NT2/D1 (cell line): ENCODE data around the gene HSH2D.
"Not testable (repeated sequence)": the region's sequence is repeated elsewhere in the genome, so short reads cannot be mapped to it uniquely, and the experiment has no call there.

ENCODE experiments used
- DNase-seq: peaks from one replicate; pipeline ENCODE4 v3.0.0-alpha.2; 2011; ENCODE audit warnings: low read depth, low spot score
- H3K27me3 ChIP-seq: 2 replicates; pipeline ENCODE4 v1.6.0; 2011; ENCODE audit warnings: mild to moderate bottlenecking; ENCODE audit not compliant: insufficient read length, insufficient read depth
- H3K36me3 ChIP-seq: 2 replicates; pipeline ENCODE4 v1.6.1; 2011; ENCODE audit warnings: mild to moderate bottlenecking, low read length, mixed read lengths; ENCODE audit not compliant: insufficient read depth, insufficient read length
- H3K4me1 ChIP-seq: 2 replicates; pipeline ENCODE4 v1.5.1; 2011; ENCODE audit not compliant: insufficient read depth, insufficient read length
- H3K4me3 ChIP-seq: 2 replicates; pipeline ENCODE4 v1.5.1; 2011; ENCODE audit warnings: low read depth; ENCODE audit not compliant: insufficient read length
- H3K9ac ChIP-seq: 2 replicates; pipeline ENCODE4 v1.6.0; 2011; ENCODE audit warnings: low read depth; ENCODE audit not compliant: insufficient read length
- H3K9me3 ChIP-seq: 2 replicates; pipeline ENCODE4 v1.5.1; 2011; ENCODE audit warnings: mild to moderate bottlenecking, low read length; ENCODE audit not compliant: insufficient read depth
- SUZ12 ChIP-seq: IDR thresholded peaks from 2 replicates; pipeline ENCODE4 v1.6.1; 2011; ENCODE audit not compliant: insufficient read length, insufficient read depth; ENCODE audit errors: extremely low read depth
- YY1 ChIP-seq: IDR thresholded peaks from 2 replicates; pipeline ENCODE4 v1.6.1; 2011; ENCODE audit not compliant: insufficient read length, insufficient read depth
- ZNF274 ChIP-seq: IDR thresholded peaks from 2 replicates; pipeline ENCODE4 v1.6.1; 2011; ENCODE audit warnings: mild to moderate bottlenecking, low read depth, low read length

The HSH2D gene, protein sequence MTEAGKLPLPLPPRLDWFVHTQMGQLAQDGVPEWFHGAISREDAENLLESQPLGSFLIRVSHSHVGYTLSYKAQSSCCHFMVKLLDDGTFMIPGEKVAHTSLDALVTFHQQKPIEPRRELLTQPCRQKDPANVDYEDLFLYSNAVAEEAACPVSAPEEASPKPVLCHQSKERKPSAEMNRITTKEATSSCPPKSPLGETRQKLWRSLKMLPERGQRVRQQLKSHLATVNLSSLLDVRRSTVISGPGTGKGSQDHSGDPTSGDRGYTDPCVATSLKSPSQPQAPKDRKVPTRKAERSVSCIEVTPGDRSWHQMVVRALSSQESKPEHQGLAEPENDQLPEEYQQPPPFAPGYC

DNA sequence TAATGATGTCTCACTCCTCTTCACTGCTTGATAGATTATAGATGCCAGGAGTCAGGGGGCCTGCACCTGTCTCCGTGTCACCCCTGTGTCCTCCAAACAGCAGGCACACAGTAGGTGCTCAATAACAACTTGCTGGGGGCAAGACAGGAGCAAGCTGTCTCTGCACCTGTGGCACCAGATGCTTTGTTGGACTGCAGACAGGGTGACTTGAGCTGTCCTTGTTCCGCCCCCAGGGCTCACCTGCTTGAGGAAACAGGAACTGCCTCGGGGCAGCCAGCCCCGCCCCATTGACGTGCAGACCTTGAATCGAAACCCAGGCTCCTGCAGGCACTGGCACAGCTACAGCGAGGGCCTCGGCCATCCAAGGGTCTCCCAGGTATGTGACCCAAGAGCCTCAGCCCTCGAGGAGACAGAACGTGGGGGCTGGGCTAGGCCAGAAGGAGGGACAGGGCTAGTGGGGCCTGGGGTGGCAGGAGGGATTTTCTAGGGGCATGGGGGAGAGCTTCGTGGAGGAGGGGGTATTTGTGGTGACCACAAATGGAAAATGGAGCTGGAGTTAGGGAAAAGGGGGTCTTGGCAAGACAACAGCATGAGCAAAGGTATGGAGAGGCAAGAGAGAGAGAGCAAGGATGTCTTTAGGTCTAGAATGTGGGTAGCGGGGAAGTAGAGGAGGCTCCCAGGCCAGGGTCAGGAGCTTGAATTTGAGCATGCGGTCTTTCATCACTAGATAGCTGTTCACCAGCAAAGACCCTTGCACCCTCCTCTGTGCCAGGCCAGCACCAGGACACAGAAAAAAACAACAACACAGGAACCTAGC lies at the start of gene HSH2D:
HSH2D (plus strand) TSS at position 287 of the 817 bp plus-strand sequence. CDS start 5,066 bp downstream, outside the sequence.
- H3K27me3 ChIP-seq: no peaks in the 10 kb centered on the region
- no peaks in the 10 kb centered on the region for H3K9me3 ChIP-seq
- no peak within 1 kb of the TSS for H3K4me3 ChIP-seq
- H3K9ac ChIP-seq: no peak within 1 kb of the TSS
- DNase-seq: no peak
- TF ChIP-seq ZNF274 (no peak), YY1 (no peak), SUZ12 (no peak)
- H3K4me1 ChIP-seq: peaks cover 5% of the 10 kb centered on the region
- H3K36me3 ChIP-seq: no peaks in the 10 kb centered on the region

DNA sequence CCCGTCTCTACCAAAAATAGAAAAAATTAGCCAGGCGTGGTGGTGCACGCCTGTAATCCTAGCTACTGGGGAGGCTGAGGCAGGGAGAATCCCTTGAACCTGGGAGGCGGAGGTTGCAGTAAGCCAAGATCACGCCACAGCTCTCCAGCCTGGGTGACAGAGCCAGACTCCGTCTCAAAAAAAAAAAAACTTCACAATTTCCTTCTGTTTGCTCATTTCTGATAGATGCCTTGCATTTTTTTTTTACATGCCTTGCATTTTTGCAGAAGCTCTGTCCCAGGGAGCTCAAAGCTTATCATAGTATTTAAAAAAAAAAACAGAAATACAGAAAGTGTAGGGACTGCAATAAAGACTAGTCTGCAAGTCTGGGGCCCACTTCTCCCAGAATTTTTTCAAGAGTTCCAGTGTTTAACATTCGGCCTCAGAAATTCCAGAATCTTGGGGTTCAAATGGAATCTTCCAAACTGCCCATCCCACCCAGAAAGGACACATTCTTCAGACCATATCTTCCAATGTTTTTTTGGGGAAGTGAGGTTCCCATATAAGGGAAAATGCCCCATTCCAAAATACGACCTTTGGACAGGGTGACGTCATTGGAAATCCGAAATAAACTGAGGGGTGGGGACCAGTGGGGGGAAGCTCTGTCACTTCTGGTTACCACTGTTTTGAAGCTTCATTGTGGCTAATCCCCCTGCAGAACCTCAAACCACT lies 49.0 kb upstream of the HSH2D start:
- peaks cover 93% of the 10 kb centered on the region for H3K36me3 ChIP-seq
- DNase-seq: no peak
- H3K4me1 ChIP-seq: no peaks in the 10 kb centered on the region
- no peaks in the 10 kb centered on the region for H3K27me3 ChIP-seq
- H3K4me3 ChIP-seq: no peak overlapping the region
- TF ChIP-seq YY1 (no peak), ZNF274 (no peak), SUZ12 (no peak)
- H3K9me3 ChIP-seq: no peaks in the 10 kb centered on the region
- no peak overlapping the region for H3K9ac ChIP-seq

DNA sequence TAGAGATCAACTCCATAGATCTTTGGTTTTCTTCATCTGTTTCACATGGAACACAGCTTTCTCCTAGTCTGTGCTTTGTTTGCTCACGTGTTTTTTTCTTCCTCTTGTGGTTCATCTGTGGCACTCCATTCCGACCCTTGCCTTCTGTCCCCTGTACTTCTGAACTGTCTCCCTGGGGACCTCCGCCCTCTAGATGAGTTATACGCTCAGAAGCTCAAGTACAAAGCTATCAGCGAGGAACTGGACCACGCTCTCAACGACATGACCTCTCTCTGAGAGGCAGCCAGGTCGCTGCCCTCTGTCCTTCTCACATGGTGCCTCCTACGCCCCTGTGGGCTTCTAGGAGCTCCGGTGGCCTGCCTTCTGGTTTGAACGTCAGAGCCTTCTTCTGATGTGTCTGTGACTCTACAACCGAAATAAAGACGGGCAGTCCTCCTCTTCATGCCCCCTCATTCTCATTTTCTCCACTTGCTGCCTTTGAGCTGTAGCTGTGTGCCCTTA lies 48.4 kb upstream of the HSH2D start:
- H3K9ac ChIP-seq: no peak overlapping the region
- TF ChIP-seq SUZ12 (no peak), ZNF274 (no peak), YY1 (no peak)
- H3K36me3 ChIP-seq: peaks cover 94% of the 10 kb centered on the region
- DNase-seq: no peak
- H3K4me1 ChIP-seq: no peaks in the 10 kb centered on the region
- H3K27me3 ChIP-seq: no peaks in the 10 kb centered on the region
- no peaks in the 10 kb centered on the region for H3K9me3 ChIP-seq
- H3K4me3 ChIP-seq: no peak overlapping the region

DNA sequence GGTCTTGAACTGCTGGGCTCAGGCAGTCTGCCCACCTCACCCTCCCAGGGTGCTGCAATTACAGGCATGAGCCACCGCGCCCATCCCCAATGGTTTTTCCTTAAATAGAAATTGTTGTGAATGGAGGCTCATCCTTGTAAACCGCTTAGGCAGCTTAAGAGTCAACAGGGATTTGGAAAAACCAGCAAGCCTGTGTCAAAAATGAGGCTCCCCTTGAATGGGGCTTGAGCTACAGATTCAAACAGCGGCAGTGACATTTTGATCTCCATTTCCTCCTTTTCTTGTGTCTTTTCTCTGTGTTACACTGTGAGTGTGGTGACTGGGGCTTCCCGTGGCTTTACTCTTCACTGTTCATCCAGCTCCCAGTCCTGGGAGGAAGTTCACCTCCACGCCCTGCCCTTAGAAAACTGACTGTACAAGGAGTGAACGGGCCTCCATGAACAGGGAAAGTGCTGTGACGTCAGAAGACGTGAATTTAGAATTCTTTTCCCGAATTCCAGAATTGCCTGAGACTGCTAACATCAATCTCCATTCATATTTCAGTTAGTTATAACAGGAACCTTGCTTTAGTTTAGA lies 47.1 kb upstream of the HSH2D start:
- no peak for DNase-seq
- no peak for TF ChIP-seq ZNF274
- no peak for TF ChIP-seq YY1
- TF ChIP-seq SUZ12: no peak

DNA sequence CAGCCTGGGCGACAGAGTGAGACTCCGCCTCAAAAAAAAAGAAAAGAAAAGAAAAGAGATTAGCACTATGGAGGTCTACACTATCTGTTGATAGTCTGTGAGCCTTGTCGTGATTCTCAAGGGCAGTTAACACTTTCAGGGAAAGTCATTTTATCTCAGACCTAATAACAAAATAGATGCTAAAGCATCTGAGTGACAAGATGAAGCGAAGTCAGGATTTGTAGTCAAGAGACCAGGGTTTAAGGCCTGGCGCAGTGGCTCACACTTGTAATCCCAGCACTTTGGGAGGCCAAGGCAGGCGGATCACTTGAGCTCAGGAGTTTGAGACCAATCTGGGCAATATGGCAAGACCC lies 45.1 kb upstream of the HSH2D start:
- Histone ChIP-seq H3K4me3 (no peak overlapping the region), H3K36me3 (peaks cover 95% of the 10 kb centered on the region), H3K4me1 (no peaks in the 10 kb centered on the region), H3K9ac (no peak overlapping the region), H3K27me3 (no peaks in the 10 kb centered on the region), H3K9me3 (no peaks in the 10 kb centered on the region)
- TF ChIP-seq ZNF274 (no peak), YY1 (no peak), SUZ12 (no peak)
- no peak for DNase-seq

More for the DNA sequence above, 47.1 kb upstream of the HSH2D start:
- H3K27me3 ChIP-seq: no peaks in the 10 kb centered on the region
- no peaks in the 10 kb centered on the region for H3K9me3 ChIP-seq
- no peak overlapping the region for H3K4me3 ChIP-seq
- H3K36me3 ChIP-seq: peaks cover 95% of the 10 kb centered on the region
- no peak overlapping the region for H3K9ac ChIP-seq
- H3K4me1 ChIP-seq: no peaks in the 10 kb centered on the region

DNA sequence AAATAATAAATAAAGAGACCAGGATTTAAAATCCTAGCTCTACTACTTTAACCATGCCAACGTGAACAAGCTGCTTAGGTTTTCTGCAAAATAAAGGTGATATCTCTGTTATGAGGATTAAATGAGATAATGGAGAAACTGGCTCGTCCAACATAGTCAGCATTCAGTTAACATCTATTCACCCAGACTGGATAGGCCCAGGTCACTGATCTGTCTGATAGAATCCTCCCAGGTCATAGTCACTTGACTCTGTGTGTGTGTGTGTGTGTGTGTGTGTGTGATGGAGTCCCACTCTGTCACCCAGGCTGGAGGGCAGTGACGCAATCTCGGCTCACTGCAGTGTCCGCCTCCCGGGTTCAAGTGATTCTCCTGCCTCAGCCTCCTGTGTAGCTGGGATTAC lies 44.7 kb upstream of the HSH2D start:
- Histone ChIP-seq H3K9me3 (no peaks in the 10 kb centered on the region), H3K36me3 (peaks cover 94% of the 10 kb centered on the region), H3K27me3 (no peaks in the 10 kb centered on the region), H3K4me3 (no peak overlapping the region), H3K4me1 (no peaks in the 10 kb centered on the region), H3K9ac (no peak overlapping the region)
- DNase-seq: no peak
- TF ChIP-seq YY1 (no peak), ZNF274 (no peak), SUZ12 (no peak)

DNA sequence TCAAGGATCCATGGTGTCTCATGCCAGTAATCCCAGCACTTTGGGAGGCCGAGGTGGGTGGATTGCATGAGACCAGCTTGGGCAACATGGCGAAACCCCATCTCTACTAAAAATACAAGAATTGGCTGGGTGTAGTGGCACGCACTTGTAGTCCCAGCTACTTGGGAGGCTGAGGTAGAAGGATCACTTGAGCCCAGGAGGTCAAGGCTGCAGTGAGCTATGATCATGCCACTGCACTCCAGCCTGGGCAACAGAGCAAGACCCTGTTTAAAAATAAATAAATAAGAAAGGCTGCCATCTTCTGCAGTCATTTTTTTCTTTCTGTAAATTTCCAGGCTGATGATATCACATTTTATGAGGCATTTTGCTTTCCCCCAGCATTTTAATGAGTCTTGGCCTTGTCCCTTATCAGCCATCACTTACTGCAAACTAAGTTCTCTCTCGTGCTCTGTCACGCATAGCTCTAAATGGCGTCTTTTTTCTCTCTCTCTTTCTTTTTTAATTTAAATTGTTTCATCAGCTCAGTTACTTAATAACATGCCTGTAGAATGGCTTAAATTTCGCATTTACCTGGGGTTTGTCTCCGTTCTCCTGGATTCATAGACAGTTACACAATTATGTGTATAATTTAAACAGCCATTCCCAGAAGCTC lies 44.0 kb upstream of the HSH2D start:
- not testable (repeated sequence) for H3K27me3 ChIP-seq, H3K4me1 ChIP-seq, DNase-seq, H3K4me3 ChIP-seq, H3K9ac ChIP-seq, H3K9me3 ChIP-seq
- H3K36me3 ChIP-seq: peaks cover 92% of the 10 kb centered on the region
